Dedifferentiated amniotic fluid mesenchymal stem cell (primary cell): ENCODE data around the gene SLC2A10.

ENCODE experiments used
- DNase-seq: peaks from one replicate; pipeline ENCODE4 v3.0.0-alpha.2; 2016; ENCODE audit errors: extremely low spot score

Gene SLC2A10

GRCh38 chr20:46725186-46726165 is 16.0 kb downstream of the SLC2A10 start:
- DNase-seq: no peak

- no peak for DNase-seq
These were observed 22.3 kb downstream of the SLC2A10 start for GRCh38 chr20:46731770-46732169.

GRCh38 chr20:46735436-46735835 is 26.0 kb downstream of the SLC2A10 start:
- no peak for DNase-seq

GRCh38 chr20:46739431-46740213 is 30.2 kb downstream of the SLC2A10 start:
- DNase-seq: no peak

- DNase-seq: no peak
These were observed 30.8 kb downstream of the SLC2A10 start for GRCh38 chr20:46740214-46740609.

- no peak for DNase-seq
These were observed 32.6 kb downstream of the SLC2A10 start for GRCh38 chr20:46741924-46742668.

- DNase-seq: no peak
These were observed 33.2 kb downstream of the SLC2A10 start for GRCh38 chr20:46742669-46743045.

- DNase-seq: no peak
These were observed 33.6 kb downstream of the SLC2A10 start for GRCh38 chr20:46743088-46743487.

GRCh38 chr20:46746956-46747526 is 37.6 kb downstream of the SLC2A10 start:
- DNase-seq: peak; percentile 54

- DNase-seq: no peak
These were observed 39.7 kb downstream of the SLC2A10 start for GRCh38 chr20:46749147-46749546.

- no peak for DNase-seq
These were observed 42.4 kb downstream of the SLC2A10 start for GRCh38 chr20:46751856-46752255.

GRCh38 chr20:46752728-46753127 is 43.3 kb downstream of the SLC2A10 start:
- DNase-seq: peak; percentile 39

- no peak for DNase-seq
These were observed 46.3 kb downstream of the SLC2A10 start for GRCh38 chr20:46755483-46756413.

GRCh38 chr20:46756419-46756818 is 47.0 kb downstream of the SLC2A10 start:
- no peak for DNase-seq

- no peak for DNase-seq
These were observed 47.7 kb downstream of the SLC2A10 start for GRCh38 chr20:46757135-46757534.

- peak; percentile 46 for DNase-seq
These were observed 48.6 kb downstream of the SLC2A10 start for GRCh38 chr20:46757754-46758678.

GRCh38 chr20:46758929-46759669 is 49.6 kb downstream of the SLC2A10 start:
- no peak for DNase-seq

GRCh38 chr20:46761566-46761965 is 52.1 kb downstream of the SLC2A10 start:
- no peak for DNase-seq

GRCh38 chr20:46764068-46764467 is 54.6 kb downstream of the SLC2A10 start:
- DNase-seq: no peak
